ENCODE data around the gene NIM1K. TPM values are rescaled to one million over a fixed set of nuclear protein-coding genes. Genes with fewer than 3 reads are reported as not detected.

Gene NIM1K
- polyA plus RNA-seq, 3 donors, result 0.13 TPM; not detected in 2

DNA sequence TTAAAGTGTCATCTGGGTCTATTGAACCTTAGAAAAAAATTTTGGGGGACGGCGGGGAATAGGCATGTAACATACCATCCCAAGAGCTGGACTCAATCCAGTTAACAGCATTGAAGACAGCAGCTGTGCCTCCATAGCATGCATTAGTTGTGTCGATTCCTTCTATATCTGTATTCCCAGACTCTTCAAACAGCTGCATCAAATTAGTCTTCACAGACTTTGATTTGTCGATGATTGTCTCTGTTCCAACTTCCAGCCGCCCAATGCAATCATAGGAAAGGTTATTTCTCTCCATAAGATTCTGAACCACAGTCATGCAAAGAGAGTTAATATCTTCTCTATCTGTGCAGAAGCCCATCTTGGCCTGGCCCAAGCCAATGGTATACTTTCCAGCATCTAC is 106.4 kb downstream of the NIM1K start:
- H3K4me1 Mint-ChIP-seq, result no peaks in the 10 kb centered on the region
- peaks cover 49 to 76% of the 10 kb centered on the region in 2 donors for H3K36me3 ChIP-seq (replicated peaks in 1 of 2; ENCODE audit: control insufficient read depth in 1 of 2, insufficient read depth in 2 of 2, low read length in 2 of 2)
- H3K9me3 ChIP-seq (replicated peaks in 1 of 2; ENCODE audit: control insufficient read depth in 1 of 2, insufficient read depth in 1 of 2, low read length in 2 of 2), result no peaks in the 10 kb centered on the region
- no peak overlapping the region for H3K4me2 ChIP-seq (replicated peaks; ENCODE audit: extremely low read depth, low read length, poor library complexity, severe bottlenecking)
- H3K79me2 ChIP-seq (ENCODE audit: insufficient read depth, low read length), result peaks cover 4% of the 10 kb centered on the region
- WGBS (ENCODE audit: insufficient coverage), result 100% methylated on average over 2 of the region's 5 CpGs
- no peaks in the 10 kb centered on the region for H3K4me1 ChIP-seq (ENCODE audit: control insufficient read depth in 1 of 2, insufficient read depth in 2 of 2, low read length in 2 of 2)
- H3K27ac Mint-ChIP-seq, result no peak overlapping the region
- no peak overlapping the region for H3K27ac ChIP-seq (ENCODE audit: low read depth in 1 of 2, low read length in 2 of 2)
- H3K27me3 ChIP-seq (ENCODE audit: control insufficient read depth in 2 of 2, insufficient read depth in 2 of 2, low read length in 2 of 2), result no peaks in the 10 kb centered on the region
- no peak overlapping the region for H3K9ac ChIP-seq (ENCODE audit: insufficient read depth, low read length, poor library complexity, severe bottlenecking)
- no peak overlapping the region for H3K4me3 ChIP-seq (replicated peaks in 1 of 3; ENCODE audit: low read depth in 2 of 3, low read length in 3 of 3)
- no peak overlapping the region for H3K4me3 Mint-ChIP-seq
- no peaks in the 10 kb centered on the region for H3K9me3 Mint-ChIP-seq
- no peaks in the 10 kb centered on the region for H3K27me3 Mint-ChIP-seq (ENCODE audit: low read depth in 3 of 3)
- no peak for TF ChIP-seq CTCF (IDR thresholded peaks at IDR 0.05)
- no peak overlapping the region for H2AFZ ChIP-seq (ENCODE audit: insufficient read depth, low read depth, low read length, poor library complexity, severe bottlenecking)
- H3K36me3 Mint-ChIP-seq, result peaks cover 55 to 67% of the 10 kb centered on the region in 2 donors
- intact Hi-C loops (cut with micrococcal nuclease), result no loop called here
- peaks cover 21% of the 10 kb centered on the region for H4K20me1 ChIP-seq (ENCODE audit: insufficient read depth, low read length)
- no peak for DNase-seq

DNA sequence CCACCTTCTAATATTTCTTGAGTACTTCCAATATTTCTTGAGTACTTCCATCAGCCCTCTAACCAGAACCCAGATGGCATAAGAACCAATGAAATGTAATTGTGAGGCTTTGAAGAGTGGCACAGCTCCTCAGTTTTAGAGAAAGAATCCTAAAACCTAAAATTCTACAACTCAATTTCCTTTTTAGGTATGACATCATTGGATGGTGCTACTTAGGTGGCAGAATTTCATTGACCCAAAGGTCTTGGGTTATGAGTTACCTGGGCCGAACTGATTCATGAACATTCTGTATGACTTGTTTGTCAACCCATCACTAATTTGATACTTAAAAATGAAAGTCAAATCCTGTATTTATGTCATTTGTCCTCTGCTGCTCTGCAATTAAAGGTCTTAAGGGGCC is 108.1 kb downstream of the NIM1K start:
- intact Hi-C loops (cut with micrococcal nuclease), result loop anchor here in 1 of 2 donors (10.0 kb wide), 1 partner anchor 95 kb away; no protein-coding TSS in a partner anchor
- H3K27me3 Mint-ChIP-seq (ENCODE audit: low read depth in 3 of 3), result no peaks in the 10 kb centered on the region
- Histone ChIP-seq H3K4me2 (replicated peaks; ENCODE audit: extremely low read depth, low read length, poor library complexity, severe bottlenecking) (no peak overlapping the region), H3K4me1 (ENCODE audit: control insufficient read depth in 1 of 2, insufficient read depth in 2 of 2, low read length in 2 of 2) (no peaks in the 10 kb centered on the region), H3K79me2 (ENCODE audit: insufficient read depth, low read length) (peaks cover 8% of the 10 kb centered on the region), H3K9me3 (replicated peaks in 1 of 2; ENCODE audit: control insufficient read depth in 1 of 2, insufficient read depth in 1 of 2, low read length in 2 of 2) (no peaks in the 10 kb centered on the region), H2AFZ (ENCODE audit: insufficient read depth, low read depth, low read length, poor library complexity, severe bottlenecking) (no peak overlapping the region), H3K4me3 (replicated peaks in 1 of 3; ENCODE audit: low read depth in 2 of 3, low read length in 3 of 3) (no peak overlapping the region), H3K27ac (ENCODE audit: low read depth in 1 of 2, low read length in 2 of 2) (no peak overlapping the region), H4K20me1 (ENCODE audit: insufficient read depth, low read length) (peaks cover 25% of the 10 kb centered on the region), H3K9ac (ENCODE audit: insufficient read depth, low read length, poor library complexity, severe bottlenecking) (no peak overlapping the region), H3K36me3 (replicated peaks in 1 of 2; ENCODE audit: control insufficient read depth in 1 of 2, insufficient read depth in 2 of 2, low read length in 2 of 2) (peaks cover 32 to 59% of the 10 kb centered on the region in 2 donors), H3K27me3 (ENCODE audit: control insufficient read depth in 2 of 2, insufficient read depth in 2 of 2, low read length in 2 of 2) (no peaks in the 10 kb centered on the region)
- no peak for DNase-seq
- H3K36me3 Mint-ChIP-seq, result peaks cover 43 to 54% of the 10 kb centered on the region in 2 donors
- no peak overlapping the region for H3K27ac Mint-ChIP-seq
- no peak for TF ChIP-seq CTCF (IDR thresholded peaks at IDR 0.05)
- no peaks in the 10 kb centered on the region for H3K4me1 Mint-ChIP-seq
- no peaks in the 10 kb centered on the region for H3K9me3 Mint-ChIP-seq
- no peak overlapping the region for H3K4me3 Mint-ChIP-seq
- WGBS (ENCODE audit: insufficient coverage), result no CpG with 5 or more reads among the region's 1 CpG

Data from CD14-positive monocyte (primary cell).